NCI-H345 treated with DMSO at 0.1 percent for 48 hours (cell line): ENCODE results near the gene BMI1.

Source experiments
- DNase-seq: peaks from one replicate; lab custom pipeline; 2025; ENCODE audit not compliant: unreplicated experiment; lab: John Stamatoyannopoulos, UW

Gene BMI1

DNA sequence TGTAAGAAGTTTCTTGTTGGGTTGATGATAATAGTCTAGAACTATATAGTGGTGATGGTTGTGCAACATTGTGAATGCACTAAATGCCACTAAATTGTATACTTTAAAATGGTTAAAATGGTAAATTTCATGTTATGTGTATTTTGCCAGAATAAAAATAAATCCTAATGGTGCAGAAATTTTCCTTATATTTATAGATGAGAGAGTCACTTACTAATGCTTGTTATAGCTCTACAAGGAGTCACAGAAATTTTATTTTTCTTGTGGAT, 45.5 kb downstream of the BMI1 start:
- DNase-seq = no peak

DNA sequence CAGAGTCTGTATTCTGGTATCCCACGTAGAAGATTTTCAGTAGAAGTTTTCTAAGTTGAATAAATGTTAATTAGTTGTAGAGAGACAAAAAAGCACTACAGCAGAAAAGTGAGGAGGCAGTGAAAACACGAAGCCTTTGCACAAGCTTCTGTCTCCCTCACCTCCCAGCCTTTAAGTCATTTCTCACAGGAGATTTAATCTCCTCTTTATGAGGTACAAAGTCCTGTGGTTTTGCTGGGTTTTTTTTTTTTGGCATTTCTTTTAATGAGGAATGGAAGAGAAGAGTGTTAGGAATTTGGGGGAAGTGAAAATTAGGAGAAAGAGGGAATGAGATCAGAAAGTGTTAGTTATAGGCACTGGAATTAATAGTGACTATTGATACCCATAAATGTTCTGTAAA, 45.9 kb downstream of the BMI1 start:
- no peak for DNase-seq

DNA sequence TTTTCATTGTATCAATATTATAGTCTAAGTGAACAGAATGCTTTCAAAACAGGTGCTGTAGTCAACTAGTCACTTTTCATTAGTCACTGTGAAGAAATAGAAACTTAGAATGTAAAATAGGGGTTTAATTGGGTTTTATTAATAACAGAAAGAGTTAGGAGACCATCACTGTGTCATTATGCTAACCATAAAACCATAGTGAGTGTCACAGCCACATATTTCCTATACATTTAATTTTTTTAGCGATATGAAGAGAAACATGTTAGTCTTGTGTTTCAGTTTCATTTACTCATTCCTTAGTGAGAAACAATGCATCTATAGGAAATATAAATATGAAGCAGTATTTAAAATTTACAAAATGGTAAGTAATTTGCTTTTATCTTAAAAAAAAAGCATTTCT, 46.6 kb downstream of the BMI1 start:
- no peak for DNase-seq

DNA sequence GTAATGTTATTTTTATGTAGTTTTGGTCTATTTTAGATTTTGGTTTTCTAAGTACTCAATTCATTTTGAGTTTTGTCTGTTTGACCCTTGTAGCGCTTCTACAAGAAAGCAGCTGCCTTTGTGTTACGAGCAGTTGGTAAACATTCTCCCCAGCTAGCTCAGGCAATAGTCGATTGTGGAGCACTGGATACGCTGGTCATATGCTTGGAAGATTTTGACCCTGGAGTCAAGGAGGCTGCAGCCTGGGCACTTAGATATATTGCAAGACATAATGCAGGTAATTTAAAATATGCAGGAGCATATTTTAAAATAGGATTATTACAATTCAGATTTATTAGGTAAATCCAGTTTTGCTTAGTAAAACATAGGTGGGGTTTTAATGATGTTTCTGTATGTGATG, 47.5 kb downstream of the BMI1 start:
- DNase-seq = no peak

DNA sequence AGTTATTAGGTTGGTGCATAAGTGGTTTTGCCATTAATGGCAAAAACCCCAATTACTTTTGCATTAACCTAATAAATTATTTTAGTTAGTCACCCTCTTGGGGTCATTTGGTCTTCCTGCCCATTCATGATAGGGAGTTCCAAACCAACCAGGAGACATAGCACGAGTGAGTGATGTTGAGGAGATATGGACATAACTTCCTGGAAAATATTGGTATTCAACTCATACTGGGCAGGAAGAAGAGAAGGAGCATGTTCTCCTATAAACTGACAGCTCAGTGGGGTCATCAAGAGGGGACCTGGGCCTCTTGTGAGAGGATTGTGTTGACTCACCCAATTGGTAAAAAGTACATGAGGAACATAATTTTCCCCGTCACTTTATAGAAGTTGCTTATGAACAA, 48.1 kb downstream of the BMI1 start:
- DNase-seq = no peak

DNA sequence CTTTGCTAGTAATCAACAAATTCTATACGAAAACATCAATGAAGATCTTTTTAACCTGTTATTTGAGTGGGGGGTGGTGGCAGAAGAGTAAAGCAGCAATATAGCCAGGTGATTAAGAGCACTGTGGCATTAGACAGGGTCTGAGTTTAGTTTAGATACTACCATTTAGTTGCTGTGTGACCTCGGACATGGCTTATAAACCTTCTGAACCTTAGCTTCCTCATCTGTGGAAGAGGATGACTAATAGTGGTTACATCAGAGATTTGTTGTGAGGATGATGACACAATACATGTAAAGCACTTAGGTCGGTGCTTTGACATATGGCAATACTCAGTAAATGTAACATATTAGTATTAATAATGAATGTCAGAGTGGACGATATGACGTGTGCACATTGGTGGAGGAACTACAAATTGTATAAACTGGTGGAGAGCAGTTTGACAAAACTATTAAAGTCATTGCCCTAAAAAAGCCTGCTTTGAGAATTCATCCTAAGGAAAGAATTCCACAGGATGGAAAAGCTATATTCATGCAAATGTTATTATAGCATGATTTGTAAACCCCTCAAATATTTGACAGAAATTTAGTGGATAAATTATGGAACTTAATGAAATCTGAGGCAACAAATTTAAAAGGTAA, 48.7 kb downstream of the BMI1 start:
- DNase-seq = no peak

DNA sequence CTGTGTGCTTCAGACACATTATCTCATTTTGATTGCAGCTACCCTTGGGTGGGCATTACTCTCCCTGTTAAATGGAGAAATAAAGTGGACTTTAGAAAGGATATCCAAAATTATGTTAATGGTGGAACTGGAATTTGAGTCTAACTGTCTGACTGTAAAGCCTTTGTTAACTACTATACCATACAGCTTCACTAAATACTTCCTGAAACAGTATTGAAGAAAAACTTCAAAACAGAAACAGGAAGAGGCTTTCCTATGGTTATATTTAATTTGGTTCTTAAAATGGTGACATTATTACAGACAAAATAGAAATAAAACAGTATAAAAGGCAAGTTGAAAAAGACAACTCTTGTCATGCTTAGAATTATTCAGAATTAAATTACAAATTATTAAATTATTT, 49.4 kb downstream of the BMI1 start:
- no peak for DNase-seq

DNA sequence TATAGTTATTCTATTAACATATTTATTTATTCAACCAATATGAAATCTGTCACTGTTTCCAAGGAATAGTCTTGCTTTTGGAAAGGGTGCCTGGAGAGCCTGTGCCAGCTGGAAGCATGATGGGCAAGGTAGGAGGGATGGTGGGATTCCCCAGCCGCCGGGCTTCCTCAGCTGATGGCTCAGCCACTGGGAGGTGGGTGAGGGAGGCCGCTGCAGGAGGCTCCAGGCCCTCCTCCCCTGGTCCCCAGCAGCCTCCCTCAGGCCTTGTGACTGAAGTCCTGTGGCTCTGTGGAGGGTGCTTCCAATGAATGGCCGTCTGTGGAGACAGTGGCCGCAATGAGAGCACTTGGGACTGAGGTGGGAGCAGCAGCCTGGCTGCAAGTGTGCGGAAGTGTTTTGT, 51.4 kb downstream of the BMI1 start:
- no peak for DNase-seq

DNA sequence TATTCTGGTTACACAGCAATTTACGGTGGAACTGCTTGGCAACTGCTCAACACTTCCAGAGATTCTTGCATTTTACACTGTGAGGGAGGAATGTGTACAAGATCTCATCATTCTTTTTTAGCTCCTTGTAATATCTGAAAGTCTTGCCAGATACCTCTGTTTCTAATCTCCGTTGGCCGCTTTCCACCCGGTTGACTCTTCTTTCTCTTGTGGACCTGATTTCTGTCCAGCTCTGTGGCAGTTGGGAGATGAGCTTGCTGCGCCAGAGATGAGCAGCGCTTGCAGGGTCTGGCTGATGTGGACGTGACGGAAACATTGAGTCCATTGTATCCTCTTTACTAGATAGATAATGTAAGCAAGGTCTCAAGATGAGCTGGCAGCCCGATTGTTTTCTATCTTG, 52.0 kb downstream of the BMI1 start:
- DNase-seq = no peak

DNA sequence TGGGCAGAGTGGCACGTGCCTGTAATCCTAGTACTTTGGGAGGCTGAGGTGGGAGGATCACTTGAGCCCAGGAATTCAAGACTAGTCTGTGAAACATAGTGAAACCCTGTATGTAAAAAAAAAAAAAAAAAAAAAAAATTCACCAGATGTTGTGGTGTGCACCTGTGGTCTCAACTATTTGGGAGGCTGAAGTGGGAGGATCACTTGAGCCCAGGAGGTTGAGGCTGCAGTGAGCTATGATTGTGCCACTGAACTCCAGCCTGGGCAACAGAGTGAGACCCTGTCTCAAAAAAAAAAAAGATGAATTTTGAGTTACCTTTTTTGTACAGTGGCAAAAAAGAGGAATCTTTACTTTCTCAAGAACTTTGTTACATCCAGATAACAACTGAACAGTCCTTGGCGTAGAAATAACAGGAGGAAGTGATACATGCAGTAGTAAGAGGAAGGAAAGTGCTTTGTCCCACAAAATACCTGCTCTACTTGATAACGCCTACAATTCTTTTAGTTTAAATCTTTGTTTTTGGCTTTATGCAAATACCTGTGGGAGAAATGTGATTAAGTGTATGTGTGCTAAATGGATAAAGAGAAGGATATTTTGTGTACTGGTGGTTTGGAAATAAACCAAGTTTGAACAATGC, 53.7 kb downstream of the BMI1 start:
- no peak for DNase-seq

DNA sequence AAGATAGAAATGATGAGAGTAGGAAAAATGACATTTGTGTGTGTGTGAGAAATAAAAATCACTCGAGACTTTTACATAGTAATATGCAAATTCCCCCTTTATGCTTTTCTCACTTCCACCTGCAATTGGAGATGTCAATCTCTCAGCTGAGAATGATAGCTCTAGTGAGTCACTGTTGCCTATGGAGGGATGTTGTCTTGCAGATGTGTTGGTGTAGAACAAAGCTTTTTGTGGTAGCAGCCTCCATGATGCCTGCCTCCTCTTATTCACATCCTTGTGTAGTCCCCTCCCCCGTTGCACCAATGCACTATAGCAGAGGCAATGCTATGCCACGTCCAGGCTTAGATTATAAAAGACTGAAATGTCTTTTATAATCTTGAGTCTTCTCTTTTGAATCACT, 58.2 kb downstream of the BMI1 start:
- DNase-seq = no peak
